C4-2B (cell line): ENCODE measurements around the gene SNURF.
"Not testable (repeated sequence)": the region's sequence is repeated elsewhere in the genome, so short reads cannot be mapped to it uniquely, and the experiment has no call there.

Source experiments
- H3K27ac ChIP-seq: fragments of 450-650 bp; 2 replicates; pipeline ENCODE4 v1.5.1; 2017
- ZFX ChIP-seq: fragments of 450-650 bp; IDR thresholded peaks from 2 replicates; pipeline ENCODE4 v1.6.1; 2017
- TF ChIP-seq, protein P1 (sequence below): fragments of 450-650 bp; conservative IDR thresholded peaks from 2 replicates; pipeline ENCODE4 v1.5.1; 2017; ENCODE audit warnings: mild to moderate bottlenecking

SNURF gene

DNA sequence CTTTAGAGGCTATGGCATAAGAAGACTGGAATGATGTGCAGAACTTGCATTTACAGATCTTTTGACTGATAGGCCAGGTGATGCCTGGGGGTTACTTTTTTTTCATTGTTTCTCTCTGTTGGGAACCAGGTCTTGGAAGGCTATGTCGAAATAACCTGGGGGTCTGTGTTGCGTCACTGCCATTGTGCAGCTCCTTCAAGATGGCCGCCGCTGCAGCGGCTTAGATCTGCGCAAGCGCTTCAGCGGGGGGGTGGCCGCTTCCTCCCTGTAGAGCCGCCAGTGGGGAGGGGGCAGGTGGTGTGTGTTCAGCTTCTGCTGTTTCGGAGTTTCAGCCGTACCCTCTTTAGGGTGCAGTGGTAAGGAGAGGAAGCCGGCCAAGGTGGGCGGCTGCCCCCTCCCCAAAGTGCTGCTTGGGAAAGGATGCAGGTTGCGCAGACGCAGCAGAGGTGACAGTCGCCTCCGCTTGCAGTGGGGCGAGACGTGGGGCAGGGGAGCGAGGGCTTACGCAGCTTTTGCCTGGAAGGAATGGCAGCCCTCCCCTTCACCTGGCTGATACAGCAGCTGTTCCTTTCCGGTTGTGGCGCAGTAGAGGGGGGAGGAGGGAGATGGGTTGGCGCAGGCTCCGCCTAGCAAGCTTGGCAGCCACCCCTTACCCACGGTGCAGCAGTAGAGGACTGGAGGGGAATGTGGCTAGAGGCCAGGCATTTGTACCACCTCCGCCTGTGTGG is 1.5 kb downstream of the SNURF start:
- H3K27ac ChIP-seq = peak overlapping the region; percentile 78
- TF ChIP-seq, protein P1, sequence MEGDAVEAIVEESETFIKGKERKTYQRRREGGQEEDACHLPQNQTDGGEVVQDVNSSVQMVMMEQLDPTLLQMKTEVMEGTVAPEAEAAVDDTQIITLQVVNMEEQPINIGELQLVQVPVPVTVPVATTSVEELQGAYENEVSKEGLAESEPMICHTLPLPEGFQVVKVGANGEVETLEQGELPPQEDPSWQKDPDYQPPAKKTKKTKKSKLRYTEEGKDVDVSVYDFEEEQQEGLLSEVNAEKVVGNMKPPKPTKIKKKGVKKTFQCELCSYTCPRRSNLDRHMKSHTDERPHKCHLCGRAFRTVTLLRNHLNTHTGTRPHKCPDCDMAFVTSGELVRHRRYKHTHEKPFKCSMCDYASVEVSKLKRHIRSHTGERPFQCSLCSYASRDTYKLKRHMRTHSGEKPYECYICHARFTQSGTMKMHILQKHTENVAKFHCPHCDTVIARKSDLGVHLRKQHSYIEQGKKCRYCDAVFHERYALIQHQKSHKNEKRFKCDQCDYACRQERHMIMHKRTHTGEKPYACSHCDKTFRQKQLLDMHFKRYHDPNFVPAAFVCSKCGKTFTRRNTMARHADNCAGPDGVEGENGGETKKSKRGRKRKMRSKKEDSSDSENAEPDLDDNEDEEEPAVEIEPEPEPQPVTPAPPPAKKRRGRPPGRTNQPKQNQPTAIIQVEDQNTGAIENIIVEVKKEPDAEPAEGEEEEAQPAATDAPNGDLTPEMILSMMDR = no peak
- no peak for TF ChIP-seq ZFX

DNA sequence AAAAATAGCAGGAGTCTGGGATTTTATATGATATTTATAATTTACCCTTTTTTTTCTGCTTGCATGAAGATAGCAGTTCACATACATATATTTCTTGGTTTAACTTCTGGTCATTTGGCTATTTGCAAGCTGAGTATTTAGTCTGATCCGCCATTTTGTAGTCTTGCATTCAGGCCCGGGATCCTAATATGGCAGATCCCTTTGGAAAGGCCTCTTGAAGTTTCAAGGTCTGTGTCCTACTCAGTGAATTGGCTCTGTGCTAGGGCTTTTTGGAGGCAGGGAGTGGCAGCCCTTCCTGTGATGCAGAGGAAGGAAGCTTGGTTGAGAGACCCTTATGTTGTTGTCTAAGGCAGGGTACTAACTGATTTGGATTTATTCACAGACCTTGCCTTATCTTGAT is 2.9 kb downstream of the SNURF start:
- no peak for TF ChIP-seq ZFX
- TF ChIP-seq, protein P1 = no peak
- H3K27ac ChIP-seq = no peak overlapping the region

DNA sequence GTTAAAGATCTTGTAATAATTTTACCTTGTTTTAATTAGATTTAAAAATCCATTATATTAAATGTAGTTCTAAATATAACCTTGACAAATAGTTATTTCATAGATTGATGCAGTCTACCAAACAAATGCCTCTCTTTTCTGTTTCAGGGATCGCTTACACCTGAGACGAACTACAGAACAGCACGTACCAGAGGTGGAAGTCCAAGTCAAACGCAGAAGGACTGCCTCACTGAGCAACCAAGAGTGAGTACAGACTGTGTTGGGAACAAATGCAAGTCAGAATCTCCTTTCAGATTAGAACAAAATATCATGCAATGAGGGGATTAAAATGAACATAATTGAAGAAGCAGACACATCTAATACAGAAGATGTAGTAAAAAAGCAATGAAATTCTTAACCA is 7.2 kb downstream of the SNURF start:
- TF ChIP-seq, protein P1 = no peak
- no peak for TF ChIP-seq ZFX
- H3K27ac ChIP-seq = no peak overlapping the region

DNA sequence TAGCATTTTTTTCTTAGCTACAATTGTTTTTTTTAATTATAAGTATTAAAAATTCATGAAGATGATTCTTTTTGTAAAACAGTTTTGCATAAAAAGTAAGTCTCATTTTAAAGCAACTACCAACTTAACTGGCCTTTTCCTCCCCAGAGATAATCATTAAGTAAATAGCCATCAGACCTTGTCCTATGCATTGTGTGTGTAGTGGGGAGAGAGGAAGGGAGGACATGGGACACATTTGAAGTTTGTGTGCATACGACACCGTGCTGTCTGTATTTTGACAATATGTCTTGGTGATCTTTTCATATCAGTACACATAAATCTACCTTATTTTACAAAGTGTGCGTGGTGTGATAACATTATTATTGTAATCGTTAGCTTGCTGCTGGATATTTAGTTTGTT is 8.1 kb downstream of the SNURF start:
- TF ChIP-seq, protein P1 = no peak
- TF ChIP-seq ZFX = no peak
- H3K27ac ChIP-seq = no peak overlapping the region

DNA sequence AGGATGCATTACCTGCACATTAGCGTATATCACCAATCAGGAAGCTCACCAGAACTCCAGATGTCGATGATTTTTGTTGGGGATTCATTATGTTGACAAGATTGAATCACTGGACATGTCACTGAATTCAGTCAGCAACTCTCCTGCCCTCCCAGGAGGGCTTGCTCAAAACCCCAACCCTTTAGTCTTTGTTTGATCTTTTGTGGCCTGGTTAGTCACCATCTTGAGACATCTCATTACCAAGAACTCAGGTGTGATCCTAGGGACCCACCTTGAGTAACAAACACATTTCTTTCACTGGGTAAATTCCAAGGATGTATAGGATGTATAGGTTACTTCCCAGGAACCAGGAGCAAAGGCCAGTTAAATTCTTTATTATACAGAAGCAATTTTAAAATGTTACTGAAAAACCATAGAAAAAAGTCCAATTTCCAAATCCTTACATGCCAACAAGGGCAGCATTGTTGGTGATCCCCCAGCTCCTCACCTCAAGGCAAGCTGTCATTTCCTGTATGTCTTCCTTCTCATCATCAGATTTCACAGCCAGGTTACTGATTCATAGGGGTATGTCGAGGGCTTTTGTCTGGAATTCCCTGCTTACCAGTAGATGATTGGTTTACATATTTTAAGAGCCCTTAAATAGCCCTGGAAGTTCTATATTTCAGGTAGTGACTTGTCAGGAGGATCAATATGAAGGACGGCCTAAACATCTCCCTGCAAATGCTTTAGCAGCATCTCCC is 11.7 kb downstream of the SNURF start:
- no peak overlapping the region for H3K27ac ChIP-seq
- no peak for TF ChIP-seq ZFX
- TF ChIP-seq, protein P1 = no peak

DNA sequence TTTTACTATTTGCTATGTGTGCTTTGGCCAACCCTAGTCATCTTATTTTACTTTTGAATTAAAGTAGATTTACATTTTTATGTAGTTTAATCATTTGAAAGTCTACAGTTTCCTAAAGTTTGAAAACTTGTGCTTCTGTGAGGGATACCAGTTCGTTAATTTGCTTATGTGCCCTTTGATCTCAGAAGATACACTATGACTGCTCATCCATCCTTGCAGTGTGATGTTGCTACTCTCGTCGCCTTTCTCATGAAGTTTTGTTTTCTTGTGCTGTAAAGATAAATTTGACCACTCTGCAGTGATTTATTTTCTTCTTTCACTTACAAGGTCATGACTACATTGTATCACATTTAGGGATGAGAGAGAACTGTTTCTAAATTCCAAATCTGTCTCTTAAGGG is 16.3 kb downstream of the SNURF start:
- no peak overlapping the region for H3K27ac ChIP-seq
- TF ChIP-seq, protein P1 = no peak
- no peak for TF ChIP-seq ZFX

DNA sequence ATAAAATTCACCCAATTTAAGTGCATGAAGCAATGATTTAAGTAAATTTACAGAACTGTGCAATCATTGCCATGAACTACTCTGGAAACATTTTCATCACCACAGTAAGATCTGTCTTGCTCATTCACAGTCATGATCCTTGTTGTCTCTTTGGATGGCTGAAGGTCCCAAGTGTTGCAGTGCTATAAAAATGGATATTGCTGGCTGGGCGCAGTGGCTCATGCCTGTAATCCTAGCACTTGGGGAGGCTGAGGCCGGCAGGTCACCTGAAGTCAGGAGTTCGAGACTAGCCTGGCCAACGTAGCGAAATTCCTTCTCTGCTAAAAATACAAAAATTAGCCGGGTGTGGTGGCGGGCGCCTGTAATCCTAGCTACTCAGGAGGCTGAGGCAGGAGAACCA is 17.0 kb downstream of the SNURF start:
- no peak for TF ChIP-seq ZFX
- TF ChIP-seq, protein P1 = no peak
- no peak overlapping the region for H3K27ac ChIP-seq

DNA sequence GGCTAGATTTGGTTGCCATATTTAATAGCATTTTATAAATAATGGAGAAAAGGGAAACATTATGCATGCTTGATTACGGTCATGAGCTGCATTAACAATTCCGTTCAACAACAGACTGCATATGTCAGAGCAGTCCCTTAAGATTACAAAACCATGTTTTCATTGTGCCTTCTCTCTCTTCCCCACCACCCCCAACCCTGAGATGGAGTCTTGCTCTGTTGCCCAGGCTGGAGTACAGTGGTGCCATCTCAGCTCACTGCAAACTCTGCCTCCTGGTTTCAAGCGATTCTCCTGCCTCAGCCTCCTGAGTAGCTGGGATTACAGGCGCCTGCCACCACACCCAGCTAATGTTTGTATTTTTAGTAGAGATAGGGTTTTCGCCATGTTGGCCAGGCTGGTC is 17.9 kb downstream of the SNURF start:
- not testable (repeated sequence) for H3K27ac ChIP-seq
